HG03095 (cell line): Measurements from ENCODE around the gene NR4A1.

Source experiments
- ATAC-seq: cut with Tn5 transposase; IDR thresholded peaks from one replicate; pipeline ENCODE4 v1.9.1; 2021; ENCODE audit warnings: moderate library complexity; ENCODE audit not compliant: unreplicated experiment

The NR4A1 gene

GRCh38 chr12:52041035-52041434 lies 10.2 kb upstream of the NR4A1 start:
- ATAC-seq = no peak

- no peak for ATAC-seq
Measured at GRCh38 chr12:52041695-52042123, 9.5 kb upstream of the NR4A1 start.

DNA sequence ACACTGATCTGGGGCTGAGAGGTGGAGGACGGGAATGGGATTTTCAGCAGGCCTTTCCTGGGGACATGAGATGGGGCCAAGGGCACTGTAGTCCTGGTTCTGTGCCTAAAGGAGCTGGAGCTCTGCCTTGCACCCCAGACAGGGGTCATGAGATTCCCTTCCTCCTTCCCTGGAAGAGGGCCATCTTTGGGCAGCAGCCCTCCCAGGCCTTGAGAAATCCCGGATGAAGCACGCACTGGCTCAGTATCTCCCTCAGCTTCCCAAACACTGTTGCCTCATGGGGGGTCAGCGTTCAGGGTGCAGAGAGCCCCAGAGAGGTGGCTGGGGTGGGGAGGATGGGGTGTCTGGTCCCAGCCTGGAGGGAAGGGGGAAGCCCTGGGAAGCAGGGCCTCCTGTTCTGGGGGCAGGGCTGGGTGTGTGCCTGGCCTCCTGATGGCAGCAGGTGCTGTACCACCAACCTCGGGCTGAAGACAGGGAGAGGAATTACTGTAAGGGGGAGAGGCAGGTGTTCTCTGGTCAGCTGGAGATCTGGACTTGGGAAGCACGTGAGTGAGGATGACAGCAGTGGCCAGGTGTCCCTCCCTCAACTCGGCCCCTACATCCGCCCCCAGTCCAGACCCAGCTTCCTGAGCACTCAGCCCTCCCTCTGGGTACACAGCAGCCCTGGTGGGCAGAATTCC lies 8.4 kb upstream of the NR4A1 start:
- no peak for ATAC-seq

DNA sequence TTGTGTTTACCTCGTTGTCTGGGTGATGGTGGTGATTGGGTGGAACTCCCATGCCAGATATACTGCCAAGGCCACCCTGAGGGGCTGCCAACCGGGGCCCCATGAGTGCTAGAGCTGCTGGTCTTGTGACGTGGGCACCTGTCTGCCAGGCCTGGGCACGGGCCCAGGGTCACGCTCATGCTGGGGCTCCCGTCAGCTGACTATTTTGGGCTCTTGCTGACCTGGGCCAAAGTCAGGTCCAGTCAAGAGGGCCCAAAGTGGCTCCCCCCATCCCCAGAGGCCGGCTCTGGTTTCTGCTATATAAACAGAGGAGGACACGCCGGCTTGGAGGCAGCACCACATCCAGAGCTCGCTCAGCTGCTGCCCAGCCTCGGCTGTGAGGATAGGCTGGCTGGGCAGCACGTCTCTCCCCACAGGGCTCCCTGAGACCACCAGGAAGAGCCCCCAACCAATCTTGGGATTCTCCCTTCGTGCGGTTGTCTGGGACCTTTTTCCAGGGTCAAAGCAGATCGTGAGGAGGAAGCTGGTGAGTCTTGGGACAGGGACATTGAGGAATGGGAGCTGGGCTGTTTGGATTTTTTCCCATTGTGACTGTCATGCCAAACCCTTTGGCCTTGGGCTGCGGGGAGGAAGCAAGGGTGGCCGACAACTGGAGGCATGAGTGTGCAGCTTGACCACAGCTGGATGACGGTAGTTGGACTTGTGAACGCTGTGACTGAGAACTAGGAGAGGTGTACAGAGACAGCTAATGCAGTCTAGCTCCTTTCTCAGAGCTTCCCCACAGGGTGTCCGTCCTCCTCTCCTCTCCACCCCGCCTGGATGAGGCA lies 7.6 kb upstream of the NR4A1 start:
- no peak for ATAC-seq

- ATAC-seq = no peak
Measured at GRCh38 chr12:52044292-52044983, 6.8 kb upstream of the NR4A1 start.

- no peak for ATAC-seq
Measured at GRCh38 chr12:52045794-52046199, 5.4 kb upstream of the NR4A1 start.

GRCh38 chr12:52046859-52047258 lies 4.4 kb upstream of the NR4A1 start:
- ATAC-seq = no peak

DNA sequence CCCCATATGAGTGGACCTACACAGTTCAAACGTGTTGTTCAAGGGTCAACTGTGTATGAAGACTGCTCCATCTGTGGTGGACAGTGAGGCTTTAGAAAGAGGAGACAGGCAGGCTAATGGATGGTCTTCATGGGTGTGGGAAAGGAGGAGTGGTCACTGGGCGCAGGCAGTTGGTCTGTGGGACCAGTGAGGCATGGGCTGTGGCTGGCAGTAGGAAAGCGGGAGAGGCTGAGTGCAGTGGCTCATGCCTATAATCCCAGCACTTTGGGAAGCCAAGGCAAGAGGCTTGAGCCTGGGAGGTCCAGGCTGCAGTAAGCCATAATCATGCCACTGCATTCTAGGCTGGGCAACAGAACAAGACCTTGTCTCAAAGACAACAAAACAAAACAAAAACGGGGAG lies 2.0 kb upstream of the NR4A1 start:
- no peak for ATAC-seq

DNA sequence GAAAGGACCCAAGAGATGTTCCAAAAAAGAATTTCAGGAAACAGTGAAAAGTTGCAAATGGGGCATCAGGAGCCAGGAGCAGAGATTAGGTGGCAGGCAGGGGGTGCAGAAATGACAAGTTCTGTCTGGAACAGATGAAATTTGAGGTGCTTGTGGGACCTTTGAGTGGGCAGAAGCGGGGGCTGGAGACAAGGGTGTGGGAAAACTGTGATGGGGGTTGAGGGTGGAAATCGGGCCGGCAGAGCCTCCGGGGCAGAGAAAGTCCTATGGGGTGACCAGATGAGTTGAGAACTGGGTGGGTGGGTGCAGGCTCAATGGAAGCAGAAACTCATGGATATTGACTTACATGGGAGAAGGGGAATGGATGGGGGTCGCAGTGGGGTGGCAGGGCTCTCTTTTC lies 1.6 kb upstream of the NR4A1 start:
- no peak for ATAC-seq

- no peak for ATAC-seq
Measured at GRCh38 chr12:52050116-52050757, 1.0 kb upstream of the NR4A1 start.

GRCh38 chr12:52052468-52053186 lies 1.4 kb downstream of the NR4A1 start:
- ATAC-seq = no peak

- ATAC-seq = no peak
Measured at GRCh38 chr12:52053536-52054209, 2.4 kb downstream of the NR4A1 start.

GRCh38 chr12:52054231-52054832 lies 3.1 kb downstream of the NR4A1 start:
- ATAC-seq = no peak

DNA sequence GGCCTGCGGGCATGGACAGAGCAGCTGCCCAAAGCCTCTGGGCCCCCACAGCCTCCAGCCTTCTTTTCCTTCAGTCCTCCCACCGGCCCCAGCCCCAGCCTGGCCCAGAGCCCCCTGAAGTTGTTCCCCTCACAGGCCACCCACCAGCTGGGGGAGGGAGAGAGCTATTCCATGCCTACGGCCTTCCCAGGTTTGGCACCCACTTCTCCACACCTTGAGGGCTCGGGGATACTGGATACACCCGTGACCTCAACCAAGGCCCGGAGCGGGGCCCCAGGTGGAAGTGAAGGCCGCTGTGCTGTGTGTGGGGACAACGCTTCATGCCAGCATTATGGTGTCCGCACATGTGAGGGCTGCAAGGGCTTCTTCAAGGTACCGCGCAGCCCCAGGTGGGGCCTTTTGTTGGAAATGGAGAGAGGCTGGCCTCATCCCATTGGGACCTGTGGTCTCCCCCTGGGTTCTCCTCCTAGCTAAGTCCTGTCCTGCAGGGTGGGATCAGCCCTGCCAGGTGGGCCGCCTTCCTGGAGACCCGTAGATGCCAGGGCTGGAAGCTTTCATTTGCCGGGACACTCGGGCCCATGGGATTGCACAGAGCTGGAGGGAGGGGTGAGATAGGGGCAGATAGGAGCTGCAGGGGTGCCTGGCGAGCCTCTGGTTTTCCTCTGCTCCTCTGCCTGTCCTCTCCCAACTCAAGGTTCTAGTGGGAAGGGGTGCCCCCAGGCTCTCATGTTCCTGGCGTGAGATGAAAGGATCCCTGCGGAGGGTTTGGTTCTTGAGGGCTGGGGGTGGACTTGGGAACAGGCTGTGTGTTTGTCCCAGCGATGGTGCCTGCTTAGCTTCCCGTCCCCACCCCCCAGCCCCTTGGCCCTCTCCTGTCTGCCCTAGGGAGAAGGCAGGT lies 3.8 kb downstream of the NR4A1 start:
- no peak for ATAC-seq

GRCh38 chr12:52055731-52056711 lies 4.8 kb downstream of the NR4A1 start:
- no peak for ATAC-seq

GRCh38 chr12:52056801-52057637 lies 5.8 kb downstream of the NR4A1 start:
- ATAC-seq = no peak
